H9 (cell line): Measurements from ENCODE around the gene KIAA1671. TPM values are rescaled to one million over a fixed set of nuclear protein-coding genes. Genes with fewer than 3 reads are reported as not detected.
A peak's percentile ranks its signal among the peaks of the same experiment; 100 is the strongest.

ENCODE experiments used
- DNase-seq: peaks from one replicate; pipeline ENCODE4 v3.0.0-alpha.2; 2017
- H2AFZ ChIP-seq: one replicate; pipeline ENCODE4 v1.6.1; 2013; ENCODE audit warnings: mild to moderate bottlenecking, low read length, control low read depth, moderate library complexity
- H2AK5ac ChIP-seq: 2 replicates; pipeline ENCODE4 v1.6.1; 2013; ENCODE audit warnings: low read length, control low read depth, mixed read lengths; ENCODE audit not compliant: insufficient read length
- H2BK120ac ChIP-seq: one replicate; pipeline ENCODE4 v1.6.1; 2013; ENCODE audit warnings: low read depth, mild to moderate bottlenecking, low read length, control low read depth, inconsistent platforms; ENCODE audit not compliant: poor library complexity, severe bottlenecking
- H2BK12ac ChIP-seq: 2 replicates; pipeline ENCODE4 v1.6.1; 2013; ENCODE audit warnings: low read length, control low read depth, mixed read lengths, low read depth; ENCODE audit not compliant: insufficient read length
- H2BK15ac ChIP-seq: 2 replicates; pipeline ENCODE4 v1.6.1; 2013; ENCODE audit warnings: low read depth, low read length, control low read depth
- H2BK20ac ChIP-seq: one replicate; pipeline ENCODE4 v1.6.1; 2013; ENCODE audit warnings: low read depth, mild to moderate bottlenecking, low read length, control low read depth, inconsistent platforms; ENCODE audit not compliant: poor library complexity, severe bottlenecking
- H2BK5ac ChIP-seq: 2 replicates; pipeline ENCODE4 v1.6.1; 2013; ENCODE audit warnings: low read length, control low read depth, mixed read lengths; ENCODE audit not compliant: insufficient read length
- H3K14ac ChIP-seq: 2 replicates; pipeline ENCODE4 v1.6.1; 2013; ENCODE audit warnings: low read length, control low read depth; ENCODE audit not compliant: insufficient read depth
- H3K18ac ChIP-seq: 2 replicates; pipeline ENCODE4 v1.6.1; 2013; ENCODE audit warnings: low read depth, mild to moderate bottlenecking, mixed read lengths, low read length, control low read depth; ENCODE audit not compliant: insufficient read length
- H3K23ac ChIP-seq: 2 replicates; pipeline ENCODE4 v1.6.1; 2013; ENCODE audit warnings: low read length, control low read depth, mixed read lengths, low read depth; ENCODE audit not compliant: insufficient read length
- H3K23me2 ChIP-seq: 2 replicates; pipeline ENCODE4 v1.6.1; 2013; ENCODE audit warnings: low read depth, mild to moderate bottlenecking, mixed read lengths, low read length, control low read depth; ENCODE audit not compliant: insufficient read length, poor library complexity, severe bottlenecking
- H3K27ac ChIP-seq: 2 replicates; pipeline ENCODE4 v1.5.1; 2013; ENCODE audit warnings: low read length, control low read depth, mixed read lengths, low read depth; ENCODE audit not compliant: insufficient read length
- H3K27me3 ChIP-seq: 2 replicates; pipeline ENCODE4 v1.6.1; 2013; ENCODE audit warnings: low read length, control low read depth, inconsistent platforms; ENCODE audit not compliant: insufficient read depth
- H3K4ac ChIP-seq: 2 replicates; pipeline ENCODE4 v1.6.1; 2013; ENCODE audit warnings: low read depth, mild to moderate bottlenecking, control low read depth, inconsistent platforms, low read length, moderate library complexity
- H3K4me1 ChIP-seq: 2 replicates; pipeline ENCODE4 v1.6.1; 2013; ENCODE audit warnings: low read length, control low read depth, inconsistent platforms; ENCODE audit not compliant: insufficient read depth
- H3K4me2 ChIP-seq: 2 replicates; pipeline ENCODE4 v1.6.1; 2013; ENCODE audit warnings: low read length, control low read depth, mixed read lengths; ENCODE audit not compliant: insufficient read length, insufficient read depth
- H3K56ac ChIP-seq: 2 replicates; pipeline ENCODE4 v1.6.1; 2013; ENCODE audit warnings: low read depth, mild to moderate bottlenecking, mixed read lengths, low read length, control low read depth; ENCODE audit not compliant: insufficient read length
- H3K79me1 ChIP-seq: 2 replicates; pipeline ENCODE4 v1.6.1; 2013; ENCODE audit warnings: low read depth, mild to moderate bottlenecking, moderate library complexity, low read length, control low read depth, inconsistent platforms; ENCODE audit not compliant: insufficient read depth, poor library complexity, severe bottlenecking
- H3K79me2 ChIP-seq: 2 replicates; pipeline ENCODE4 v1.6.1; 2013; ENCODE audit warnings: low read length, control low read depth, inconsistent platforms; ENCODE audit not compliant: insufficient read depth
- H3K9ac ChIP-seq: 2 replicates; pipeline ENCODE4 v1.6.1; 2013; ENCODE audit warnings: low read length, control low read depth, mixed read lengths; ENCODE audit not compliant: insufficient read length; ENCODE audit errors: extremely low read depth
- H3K9me3 ChIP-seq: one replicate; pipeline ENCODE4 v1.6.1; 2013; ENCODE audit warnings: low read depth, low read length, inconsistent platforms; ENCODE audit not compliant: control insufficient read depth
- H3T11ph ChIP-seq: one replicate; pipeline ENCODE4 v1.6.1; 2013; ENCODE audit warnings: mild to moderate bottlenecking, low read length, control low read depth, inconsistent platforms
- H4K20me1 ChIP-seq: one replicate; pipeline ENCODE4 v1.6.1; 2013; ENCODE audit not compliant: control insufficient read depth, insufficient read length, insufficient read depth
- H4K5ac ChIP-seq: 2 replicates; pipeline ENCODE4 v1.6.1; 2013; ENCODE audit warnings: low read depth, mild to moderate bottlenecking, mixed read lengths, low read length, control low read depth; ENCODE audit not compliant: insufficient read length
- H4K8ac ChIP-seq: replicated peaks from 2 replicates; pipeline ENCODE4 v1.6.1; 2013; ENCODE audit warnings: low read length, control low read depth, mixed read lengths, low read depth; ENCODE audit not compliant: insufficient read length
- H4K91ac ChIP-seq: 2 replicates; pipeline ENCODE4 v1.6.1; 2013; ENCODE audit warnings: low read depth, mild to moderate bottlenecking, moderate library complexity, mixed read lengths, low read length, control low read depth; ENCODE audit not compliant: insufficient read length
- H3K27ac Mint-ChIP-seq, 3 experiments: 2 replicates in 2 of 3; 3 replicates in 1 of 3; pipeline ENCODE4 v1.8.0; 2020 to 2021; ENCODE audit warnings: mixed read lengths in 3 of 3, mild to moderate bottlenecking in 1 of 3, moderate library complexity in 1 of 3
- H3K27me3 Mint-ChIP-seq: 2 replicates; pipeline ENCODE4 v1.8.0; 2021; ENCODE audit warnings: low read depth, mild to moderate bottlenecking, moderate library complexity, mixed read lengths
- H3K36me3 Mint-ChIP-seq, 3 experiments: 2 replicates in 2 of 3; 3 replicates in 1 of 3; pipeline ENCODE4 v1.8.0; 2020 to 2021; ENCODE audit warnings: low read depth in 3 of 3, mixed read lengths in 3 of 3; ENCODE audit not compliant: insufficient read depth in 1 of 3
- H3K4me1 Mint-ChIP-seq, 2 experiments: 2 replicates each; pipeline ENCODE4 v1.8.0; 2020; ENCODE audit warnings: mixed read lengths in 2 of 2
- H3K4me3 Mint-ChIP-seq, 2 experiments: 2 replicates in 1 of 2; 3 replicates in 1 of 2; pipeline ENCODE4 v1.8.0; 2020 to 2021; ENCODE audit warnings: mild to moderate bottlenecking in 2 of 2, mixed read lengths in 2 of 2, moderate library complexity in 1 of 2
- H3K9me3 Mint-ChIP-seq, 2 experiments: 2 replicates in 1 of 2; 3 replicates in 1 of 2; pipeline ENCODE4 v1.8.0; 2020; ENCODE audit warnings: mild to moderate bottlenecking in 2 of 2, mixed read lengths in 2 of 2, moderate library complexity in 1 of 2
- CTCF ChIP-seq: fragments of 200-600 bp; sonication (generic); conservative IDR thresholded peaks from 3 replicates; pipeline ENCODE4 v1.8.0; 2021; ENCODE audit warnings: antibody characterized with exemption, mild to moderate bottlenecking
- WGBS: extraction: QIAGEN DNeasy Blood & Tissue Kit; methylation state at CpG from one replicate; pipeline ENCODE4 v1.1.7; 2013; ENCODE audit warnings: missing lambda C conversion rate, low lambda C conversion rate, mixed read lengths; ENCODE audit not compliant: insufficient read length; ENCODE audit errors: extremely low coverage; 5-methylcytosine and 5-hydroxymethylcytosine counted together
- total RNA-seq: library from RNA; stranded (reverse); gene quantifications from 2 replicates; pipeline ENCODE4 v1.2.1, GENCODE V29; 2021

KIAA1671 gene
- total RNA-seq, 1 experiment from 2014 or later = 22.6 TPM

DNA sequence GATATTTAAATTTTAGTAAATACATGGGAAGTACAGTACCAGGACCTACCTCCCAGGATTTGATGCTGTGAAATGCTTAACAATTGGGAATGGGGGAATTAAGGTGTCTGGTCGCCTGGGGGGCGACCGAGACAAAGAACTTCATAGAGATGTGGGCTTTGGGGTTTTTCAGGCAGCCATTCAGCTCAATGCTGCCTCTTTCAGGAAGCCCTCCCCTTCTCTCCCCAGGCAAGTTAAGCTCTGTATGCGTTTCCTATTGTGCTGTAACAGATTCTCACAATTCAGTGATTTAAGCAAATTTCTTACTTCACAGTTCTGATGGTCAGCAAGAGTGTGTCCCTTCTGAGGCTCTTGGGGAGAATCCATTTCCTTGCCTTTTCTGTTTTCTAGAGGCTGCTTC is 53.8 kb downstream of the KIAA1671 start:
- Histone ChIP-seq H4K20me1 (no peaks in the 10 kb centered on the region), H4K8ac (no peak overlapping the region), H3K79me1 (no peaks in the 10 kb centered on the region), H3K23me2 (no peaks in the 10 kb centered on the region), H3K79me2 (no peaks in the 10 kb centered on the region; the same call in 1 of the 2 replicates), H3K27ac (peak overlapping the region; percentile 31), H3K23ac (no peak overlapping the region), H2BK20ac (no peak overlapping the region), H3K14ac (no peak overlapping the region), H3K4ac (no peak overlapping the region), H3K9me3 (no peaks in the 10 kb centered on the region), H4K91ac (no peak overlapping the region), H3K9ac (no peak overlapping the region), H3K27me3 (no peaks in the 10 kb centered on the region), H2BK120ac (no peak overlapping the region), H2AFZ (no peak overlapping the region), H3K56ac (no peak overlapping the region), H3T11ph (no peak overlapping the region), H2BK5ac (no peak overlapping the region), H2BK12ac (no peak overlapping the region), H3K4me2 (no peak overlapping the region), H3K4me1 (0 out of 2 replicates have a peak, but pooled peaks cover 2% of the 10 kb centered on the region), H4K5ac (no peak overlapping the region), H3K18ac (no peak overlapping the region), H2BK15ac (no peak overlapping the region), H2AK5ac (no peak overlapping the region)
- Mint-ChIP-seq H3K4me1 (peaks cover 24 to 31% of the 10 kb centered on the region in 2 experiments), H3K4me3 (peak overlapping the region in 1 of 2 experiments; percentile 1; a peak in 1 of 5 replicates), H3K36me3 (no peaks in the 10 kb centered on the region), H3K9me3 (no peaks in the 10 kb centered on the region), H3K27ac (peak overlapping the region; percentile 49 to 96 (median 95)), H3K27me3 (no peaks in the 10 kb centered on the region)
- WGBS = no CpG with 5 or more reads among the region's 4 CpGs
- no peak for TF ChIP-seq CTCF
- DNase-seq = no peak
